GM18868 (cell line): ENCODE measurements around the gene LCE2D.

Experiments used
- ATAC-seq: cut with Tn5 transposase; IDR thresholded peaks from one replicate; pipeline ENCODE4 v1.9.1; 2021; ENCODE audit warnings: mild to moderate bottlenecking, moderate library complexity; ENCODE audit not compliant: unreplicated experiment

Gene LCE2D

GRCh38 chr1:152697701-152698600 lies 34.8 kb downstream of the LCE2D start, which contains the start of gene LCE2A:
Gene LCE2A, plus strand, starts transcription at chr1:152698345. Its CDS starts 557 bp downstream, at chr1:152698902.
- ATAC-seq: no peak

- no peak for ATAC-seq
These were observed 36.6 kb downstream of the LCE2D start for GRCh38 chr1:152699746-152700145.

GRCh38 chr1:152707860-152708259 lies 44.7 kb downstream of the LCE2D start, which contains the start of gene LCE4A:
Gene LCE4A, plus strand, starts transcription at chr1:152708160. Its CDS starts 916 bp downstream, at chr1:152709076.
- no peak for ATAC-seq
